HG03442 (cell line): ENCODE data around the gene TPBG.

Experiments used
- ATAC-seq: cut with Tn5 transposase; IDR thresholded peaks from one replicate; pipeline ENCODE4 v1.9.1; 2021; ENCODE audit warnings: mild to moderate bottlenecking, moderate library complexity; ENCODE audit not compliant: unreplicated experiment

The TPBG gene, protein sequence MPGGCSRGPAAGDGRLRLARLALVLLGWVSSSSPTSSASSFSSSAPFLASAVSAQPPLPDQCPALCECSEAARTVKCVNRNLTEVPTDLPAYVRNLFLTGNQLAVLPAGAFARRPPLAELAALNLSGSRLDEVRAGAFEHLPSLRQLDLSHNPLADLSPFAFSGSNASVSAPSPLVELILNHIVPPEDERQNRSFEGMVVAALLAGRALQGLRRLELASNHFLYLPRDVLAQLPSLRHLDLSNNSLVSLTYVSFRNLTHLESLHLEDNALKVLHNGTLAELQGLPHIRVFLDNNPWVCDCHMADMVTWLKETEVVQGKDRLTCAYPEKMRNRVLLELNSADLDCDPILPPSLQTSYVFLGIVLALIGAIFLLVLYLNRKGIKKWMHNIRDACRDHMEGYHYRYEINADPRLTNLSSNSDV

DNA sequence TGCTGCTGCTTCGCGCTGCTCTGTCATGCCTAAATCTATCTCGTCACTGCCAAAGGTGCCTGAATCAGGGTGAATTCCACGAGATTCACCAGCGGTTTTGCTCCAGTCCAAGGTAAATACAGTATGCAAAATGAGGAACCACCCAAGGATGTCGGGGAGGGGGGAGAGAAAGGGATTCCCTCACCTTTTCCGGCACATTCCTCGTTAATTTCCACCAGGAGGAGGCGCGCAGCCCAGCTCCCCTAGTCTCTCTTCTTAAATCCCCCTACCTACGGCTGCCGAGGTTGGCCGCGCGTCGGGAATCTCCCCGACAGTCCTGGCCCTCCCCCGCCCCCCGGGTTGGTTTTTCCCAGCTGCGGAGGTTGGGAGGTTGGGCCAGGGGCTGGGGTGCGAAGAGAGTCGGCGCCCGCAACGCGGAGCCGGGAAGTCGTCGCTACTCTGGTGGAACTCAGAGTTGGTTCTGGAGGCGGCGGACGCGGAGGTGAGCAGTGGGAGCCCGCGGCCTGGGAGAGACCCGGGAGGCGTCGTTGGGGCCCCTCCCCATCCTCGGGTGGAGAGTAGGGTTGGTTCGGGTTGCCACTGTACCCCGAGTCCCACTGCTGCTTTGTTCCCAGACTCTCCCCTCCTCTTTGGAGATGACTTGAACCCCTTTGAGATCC lies at the start of gene TPBG:
Gene TPBG, plus strand, starts transcription at position 390 of the 659 bp plus-strand sequence. CDS start 1,145 bp downstream, outside the sequence.
- peak; percentile 45 for ATAC-seq

GRCh38 chr6:82322386-82322785 lies 41.2 kb upstream of the TPBG start:
- ATAC-seq: no peak

GRCh38 chr6:82329766-82330165 lies 33.9 kb upstream of the TPBG start:
- ATAC-seq: no peak

DNA sequence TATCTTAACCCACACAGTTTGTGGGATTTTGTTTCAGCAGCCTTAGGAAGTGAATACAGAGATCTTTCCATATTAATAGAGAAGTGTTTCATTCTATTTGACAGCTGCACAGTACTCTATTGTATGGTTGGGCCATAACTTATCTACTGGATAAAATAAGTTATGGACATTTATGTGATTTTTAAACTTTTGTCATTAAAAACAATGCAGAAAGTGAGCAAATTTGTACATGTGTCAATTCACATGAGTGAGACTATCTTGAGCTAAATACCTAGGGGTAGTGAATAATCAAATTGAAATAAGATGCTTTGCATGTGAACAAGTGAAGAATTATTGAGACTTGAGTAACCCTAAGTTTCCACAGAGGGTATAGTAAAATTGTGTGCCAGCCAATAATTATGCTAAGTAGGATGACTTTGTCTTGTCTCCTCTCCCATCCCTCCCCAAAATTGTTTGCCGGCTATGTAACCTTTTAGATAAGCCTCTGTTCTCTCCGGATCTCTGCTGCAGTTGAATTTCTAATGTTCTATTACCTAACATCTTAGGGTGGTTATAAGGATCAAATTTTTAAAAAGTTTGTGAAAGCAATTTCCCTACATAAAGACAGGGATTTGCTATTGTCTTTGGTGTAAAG lies 33.3 kb upstream of the TPBG start:
- ATAC-seq: no peak

- peak; percentile 64 for ATAC-seq
These were observed 32.4 kb upstream of the TPBG start for GRCh38 chr6:82331031-82331773.

DNA sequence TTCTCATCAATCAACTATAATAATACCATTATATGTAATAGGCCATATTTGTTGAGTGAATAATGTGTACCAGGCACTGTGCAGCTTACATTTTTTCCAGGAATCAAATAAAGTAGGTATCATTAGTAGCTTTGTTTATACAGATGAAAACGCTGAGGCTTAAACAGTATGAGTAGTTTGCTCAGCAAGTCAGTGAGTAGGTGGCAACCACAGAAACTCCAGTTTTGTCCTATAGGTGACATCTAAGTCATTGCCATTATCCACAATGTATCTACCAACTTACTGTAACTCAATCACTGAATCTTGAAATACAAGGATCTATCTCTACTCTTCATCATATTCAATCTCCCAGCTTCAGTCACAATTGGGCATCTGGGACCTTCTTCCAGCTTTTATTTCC lies 29.8 kb upstream of the TPBG start:
- ATAC-seq: no peak

- ATAC-seq: no peak
These were observed 25.8 kb upstream of the TPBG start for GRCh38 chr6:82337688-82338257.

DNA sequence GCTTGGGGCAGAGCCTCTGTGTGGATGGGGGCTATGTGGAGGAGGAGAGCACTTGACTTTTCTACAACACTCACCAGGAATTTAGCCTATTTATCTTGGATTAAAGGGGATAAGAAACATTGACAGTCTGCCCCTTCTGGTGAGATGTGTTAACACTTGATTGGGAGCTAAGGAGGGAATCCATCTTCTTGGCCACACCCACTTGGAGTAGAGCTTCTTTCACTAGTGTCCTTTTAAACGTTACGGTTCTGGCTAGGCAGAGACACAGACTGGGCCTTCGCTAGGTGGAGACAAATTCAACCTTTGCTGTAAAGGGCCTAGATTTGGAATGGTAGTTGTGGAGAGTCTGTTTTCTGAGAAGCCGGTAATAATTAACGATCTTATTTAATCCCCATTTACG lies 15.5 kb upstream of the TPBG start:
- ATAC-seq: no peak

- ATAC-seq: no peak
These were observed 9.8 kb upstream of the TPBG start for GRCh38 chr6:82353848-82354247.

DNA sequence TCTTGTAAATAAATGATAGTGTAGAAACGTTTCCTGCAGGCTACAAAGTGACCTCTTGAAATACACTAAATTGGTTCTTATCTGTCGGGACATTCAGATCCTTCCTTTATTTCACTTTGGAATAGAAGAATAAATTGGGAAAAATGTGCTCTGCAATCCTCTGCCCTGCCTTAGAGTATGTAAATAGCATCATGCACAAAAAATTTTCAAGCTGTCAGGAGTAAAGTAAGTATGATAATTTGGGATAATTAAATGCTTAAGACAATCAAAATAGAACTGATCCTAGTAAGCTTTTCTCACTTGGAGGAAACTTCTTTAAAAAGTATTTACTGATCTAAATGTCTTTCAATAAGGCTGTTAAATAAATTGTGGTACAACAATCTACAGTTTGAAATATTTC lies 3.1 kb upstream of the TPBG start:
- ATAC-seq: no peak

- ATAC-seq: no peak
These were observed 2.0 kb upstream of the TPBG start for GRCh38 chr6:82361631-82362030.

- no peak for ATAC-seq
These were observed 1.5 kb upstream of the TPBG start for GRCh38 chr6:82362144-82362543.

- ATAC-seq: no peak
These were observed 664 bp upstream of the TPBG start for GRCh38 chr6:82362878-82363427.

GRCh38 chr6:82364087-82365015 lies 734 bp downstream of the TPBG start:
- ATAC-seq: peak; percentile 34

- peak; percentile 26 for ATAC-seq
These were observed 1.6 kb downstream of the TPBG start for GRCh38 chr6:82365016-82365795.

DNA sequence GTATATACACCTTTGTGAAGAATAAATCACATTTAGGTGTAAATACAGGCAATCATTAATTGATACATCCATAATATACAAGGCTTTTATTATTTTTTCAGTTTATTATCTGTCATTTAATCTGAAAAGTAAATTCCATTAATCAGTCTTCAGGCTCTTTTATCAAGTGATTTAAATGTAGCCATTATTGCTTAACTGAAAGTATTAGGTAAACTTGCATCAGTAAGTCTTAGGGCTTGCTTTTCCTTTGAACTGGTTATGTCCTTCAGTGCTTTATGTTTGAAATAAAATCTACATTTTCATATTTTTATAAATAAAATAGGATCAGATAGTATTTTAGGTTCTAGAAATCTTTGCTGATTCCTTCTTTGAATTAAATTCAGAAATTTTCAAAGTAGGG lies 4.1 kb downstream of the TPBG start:
- ATAC-seq: no peak

DNA sequence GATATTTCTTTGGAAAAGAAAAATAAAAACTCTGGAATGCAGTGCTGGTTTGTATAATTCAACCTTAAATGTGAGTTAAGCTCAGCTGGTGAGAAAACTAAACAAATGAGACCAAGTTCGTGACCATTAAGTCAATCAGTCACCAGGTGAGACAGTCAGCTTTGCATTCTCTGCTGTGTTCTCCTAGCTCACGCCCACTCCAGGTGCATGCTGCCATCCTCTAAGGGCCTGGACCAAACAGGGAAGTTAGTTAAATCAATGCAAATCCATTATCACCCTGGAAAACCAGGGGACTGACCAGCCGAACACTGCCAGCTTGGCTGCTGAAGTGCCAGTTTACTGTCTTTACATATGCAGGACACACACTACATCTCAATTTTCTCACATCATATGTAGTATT lies 7.2 kb downstream of the TPBG start:
- no peak for ATAC-seq

DNA sequence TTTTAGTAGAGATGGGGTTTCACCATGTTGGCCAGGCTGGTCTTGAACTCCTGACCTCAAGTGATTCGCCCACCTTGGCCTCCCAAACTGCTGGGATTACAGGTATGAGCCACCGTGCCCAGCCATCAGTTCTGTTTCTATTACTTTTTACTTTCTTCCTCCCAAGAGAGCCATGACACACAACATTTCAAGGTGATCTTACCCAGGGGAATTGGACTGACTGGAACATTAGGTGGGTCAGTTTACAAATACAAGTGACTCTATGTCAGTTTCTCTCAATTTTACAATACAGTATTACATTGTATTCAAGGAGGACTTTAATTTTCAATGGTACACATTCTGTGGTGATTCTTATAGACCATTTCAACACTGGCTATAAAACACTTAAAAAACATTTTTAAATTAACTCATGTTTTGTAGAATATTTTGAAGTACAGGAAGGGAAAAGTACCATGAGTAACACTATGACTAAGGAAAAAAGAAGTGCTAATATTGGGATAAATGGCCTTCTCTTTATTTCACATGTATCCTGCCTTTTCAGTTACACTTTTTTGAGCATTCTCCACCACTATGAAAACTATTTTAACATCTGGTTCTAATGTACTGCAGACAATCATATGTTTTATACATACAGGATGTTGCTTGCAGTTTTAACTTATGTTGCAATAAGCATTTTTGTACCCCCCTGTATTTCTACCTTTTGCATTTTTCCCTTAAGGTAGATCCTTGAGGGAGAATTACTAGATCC lies 8.4 kb downstream of the TPBG start:
- no peak for ATAC-seq
